Effector memory CD4-positive, alpha-beta T cell (primary cell): ENCODE measurements around the gene KRT38.

Source experiments
- DNase-seq, 3 donors: peaks; one replicate each; pipeline ENCODE4 v3.0.0-alpha.2; 2020
- H3K27ac ChIP-seq: 2 replicates; pipeline ENCODE4 v1.7.0; 2013; ENCODE audit warnings: mild to moderate bottlenecking, low read length, moderate library complexity; ENCODE audit not compliant: insufficient read depth, poor library complexity, severe bottlenecking
- H3K27me3 ChIP-seq: replicated peaks from 2 replicates; pipeline ENCODE4 v1.7.0; 2013; ENCODE audit warnings: mild to moderate bottlenecking, low read length; ENCODE audit not compliant: insufficient read depth, control insufficient read depth, poor library complexity, severe bottlenecking
- H3K36me3 ChIP-seq: 2 replicates; pipeline ENCODE4 v1.7.0; 2013; ENCODE audit warnings: mild to moderate bottlenecking, low read length, moderate library complexity; ENCODE audit not compliant: control insufficient read depth, insufficient read depth
- H3K4me1 ChIP-seq: 2 replicates; pipeline ENCODE4 v1.7.0; 2013; ENCODE audit warnings: low read length, mild to moderate bottlenecking; ENCODE audit not compliant: control insufficient read depth, insufficient read depth, poor library complexity, severe bottlenecking
- H3K4me3 ChIP-seq: 2 replicates; pipeline ENCODE4 v1.7.0; 2013; ENCODE audit warnings: low read length, low read depth, mild to moderate bottlenecking; ENCODE audit not compliant: insufficient read depth, poor library complexity, severe bottlenecking
- H3K9me3 ChIP-seq: 2 replicates; pipeline ENCODE4 v1.7.0; 2013; ENCODE audit warnings: mild to moderate bottlenecking, low read length, moderate library complexity; ENCODE audit not compliant: control insufficient read depth

Gene KRT38

DNA sequence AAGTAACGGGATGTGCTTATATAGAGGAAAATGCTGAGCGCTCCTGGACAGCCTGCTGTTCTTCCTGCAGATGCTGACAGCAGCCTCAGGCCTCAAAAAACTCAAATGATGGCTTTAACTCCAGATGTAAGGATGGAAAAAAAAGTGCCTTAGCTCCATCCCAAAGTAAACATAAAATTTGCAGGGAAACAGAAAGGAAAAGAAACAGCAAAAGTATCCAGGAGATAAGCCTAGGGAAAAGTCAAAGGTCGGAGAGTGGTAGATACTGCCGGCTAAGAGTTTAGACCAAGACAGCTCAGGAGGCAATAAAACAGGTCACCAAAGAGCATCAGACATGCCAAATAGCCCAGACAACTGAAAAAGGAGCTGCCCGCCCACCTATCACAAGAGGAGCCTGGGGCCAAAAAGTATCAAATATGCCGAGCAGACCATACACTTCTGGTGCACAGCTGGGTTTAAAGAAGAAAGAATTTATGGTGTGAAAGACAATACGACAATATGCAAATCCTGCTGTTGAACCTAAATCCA is 50.3 kb downstream of the KRT38 start:
- Histone ChIP-seq H3K9me3 (no peaks in the 10 kb centered on the region), H3K27ac (no peak overlapping the region), H3K36me3 (no peaks in the 10 kb centered on the region), H3K4me1 (no peaks in the 10 kb centered on the region), H3K4me3 (no peak overlapping the region), H3K27me3 (no peaks in the 10 kb centered on the region)
- DNase-seq = no peak

DNA sequence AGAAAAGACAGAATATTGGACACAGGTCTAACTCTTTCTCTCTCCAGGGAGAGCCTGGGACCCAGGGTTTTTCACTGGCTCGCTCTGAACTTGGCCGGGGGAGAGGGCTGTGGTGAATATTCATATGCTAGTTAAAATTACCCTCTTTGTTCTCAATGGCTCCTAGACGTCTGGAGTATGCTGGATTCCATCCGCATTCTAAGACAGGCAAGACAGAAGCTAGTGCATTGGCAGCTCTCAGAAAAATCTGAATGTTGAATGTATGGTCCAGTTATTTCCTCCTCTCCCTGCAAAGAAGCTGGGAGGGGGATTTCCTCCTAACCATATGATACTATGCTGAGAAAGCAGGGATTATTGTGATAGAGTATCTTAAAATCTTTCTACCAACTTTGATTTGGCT is 53.1 kb downstream of the KRT38 start:
- no peak for DNase-seq
- no peaks in the 10 kb centered on the region for H3K36me3 ChIP-seq
- H3K27me3 ChIP-seq = no peaks in the 10 kb centered on the region
- no peak overlapping the region for H3K27ac ChIP-seq
- H3K9me3 ChIP-seq = no peaks in the 10 kb centered on the region
- no peak overlapping the region for H3K4me3 ChIP-seq
- no peaks in the 10 kb centered on the region for H3K4me1 ChIP-seq

DNA sequence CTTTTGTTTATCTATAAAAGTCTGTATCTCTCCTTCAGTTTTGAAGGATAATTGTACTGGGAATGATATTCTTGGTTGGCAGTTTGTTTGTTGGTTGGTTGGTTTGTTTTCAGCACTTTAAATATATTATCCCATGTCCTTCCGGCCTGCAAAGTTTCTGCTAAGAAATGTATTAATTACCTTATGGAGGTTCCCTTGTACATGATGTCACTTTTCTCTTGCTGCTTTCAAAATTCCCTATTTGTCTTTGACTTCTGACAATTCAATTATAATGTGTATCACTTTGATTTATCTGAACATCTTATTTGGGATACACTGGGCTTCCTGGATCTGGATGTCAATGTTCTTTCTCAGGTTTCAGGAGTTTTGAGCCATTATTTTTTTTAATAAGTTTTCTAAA is 54.6 kb downstream of the KRT38 start:
- Histone ChIP-seq H3K4me3 (no peak overlapping the region), H3K27me3 (no peaks in the 10 kb centered on the region), H3K27ac (no peak overlapping the region), H3K4me1 (no peaks in the 10 kb centered on the region), H3K9me3 (no peaks in the 10 kb centered on the region), H3K36me3 (no peaks in the 10 kb centered on the region)
- DNase-seq = no peak
